H9 (cell line): ENCODE data around the gene BMP8A. TPM values are rescaled to one million over a fixed set of nuclear protein-coding genes. Genes with fewer than 3 reads are reported as not detected.

Experiments used
- DNase-seq: peaks from one replicate; pipeline ENCODE4 v3.0.0-alpha.2; 2017
- H2AFZ ChIP-seq: one replicate; pipeline ENCODE4 v1.6.1; 2013; ENCODE audit warnings: mild to moderate bottlenecking, low read length, control low read depth, moderate library complexity
- H2AK5ac ChIP-seq: 2 replicates; pipeline ENCODE4 v1.6.1; 2013; ENCODE audit warnings: low read length, control low read depth, mixed read lengths; ENCODE audit not compliant: insufficient read length
- H2BK120ac ChIP-seq: one replicate; pipeline ENCODE4 v1.6.1; 2013; ENCODE audit warnings: low read depth, mild to moderate bottlenecking, low read length, control low read depth, inconsistent platforms; ENCODE audit not compliant: poor library complexity, severe bottlenecking
- H2BK12ac ChIP-seq: 2 replicates; pipeline ENCODE4 v1.6.1; 2013; ENCODE audit warnings: low read length, control low read depth, mixed read lengths, low read depth; ENCODE audit not compliant: insufficient read length
- H2BK15ac ChIP-seq: 2 replicates; pipeline ENCODE4 v1.6.1; 2013; ENCODE audit warnings: low read depth, low read length, control low read depth
- H2BK20ac ChIP-seq: one replicate; pipeline ENCODE4 v1.6.1; 2013; ENCODE audit warnings: low read depth, mild to moderate bottlenecking, low read length, control low read depth, inconsistent platforms; ENCODE audit not compliant: poor library complexity, severe bottlenecking
- H2BK5ac ChIP-seq: 2 replicates; pipeline ENCODE4 v1.6.1; 2013; ENCODE audit warnings: low read length, control low read depth, mixed read lengths; ENCODE audit not compliant: insufficient read length
- H3K14ac ChIP-seq: 2 replicates; pipeline ENCODE4 v1.6.1; 2013; ENCODE audit warnings: low read length, control low read depth; ENCODE audit not compliant: insufficient read depth
- H3K18ac ChIP-seq: 2 replicates; pipeline ENCODE4 v1.6.1; 2013; ENCODE audit warnings: low read depth, mild to moderate bottlenecking, mixed read lengths, low read length, control low read depth; ENCODE audit not compliant: insufficient read length
- H3K23ac ChIP-seq: 2 replicates; pipeline ENCODE4 v1.6.1; 2013; ENCODE audit warnings: low read length, control low read depth, mixed read lengths, low read depth; ENCODE audit not compliant: insufficient read length
- H3K23me2 ChIP-seq: 2 replicates; pipeline ENCODE4 v1.6.1; 2013; ENCODE audit warnings: low read depth, mild to moderate bottlenecking, mixed read lengths, low read length, control low read depth; ENCODE audit not compliant: insufficient read length, poor library complexity, severe bottlenecking
- H3K27ac ChIP-seq: 2 replicates; pipeline ENCODE4 v1.5.1; 2013; ENCODE audit warnings: low read length, control low read depth, mixed read lengths, low read depth; ENCODE audit not compliant: insufficient read length
- H3K27me3 ChIP-seq: 2 replicates; pipeline ENCODE4 v1.6.1; 2013; ENCODE audit warnings: low read length, control low read depth, inconsistent platforms; ENCODE audit not compliant: insufficient read depth
- H3K4ac ChIP-seq: 2 replicates; pipeline ENCODE4 v1.6.1; 2013; ENCODE audit warnings: low read depth, mild to moderate bottlenecking, control low read depth, inconsistent platforms, low read length, moderate library complexity
- H3K4me1 ChIP-seq: 2 replicates; pipeline ENCODE4 v1.6.1; 2013; ENCODE audit warnings: low read length, control low read depth, inconsistent platforms; ENCODE audit not compliant: insufficient read depth
- H3K4me2 ChIP-seq: 2 replicates; pipeline ENCODE4 v1.6.1; 2013; ENCODE audit warnings: low read length, control low read depth, mixed read lengths; ENCODE audit not compliant: insufficient read length, insufficient read depth
- H3K56ac ChIP-seq: 2 replicates; pipeline ENCODE4 v1.6.1; 2013; ENCODE audit warnings: low read depth, mild to moderate bottlenecking, mixed read lengths, low read length, control low read depth; ENCODE audit not compliant: insufficient read length
- H3K79me1 ChIP-seq: 2 replicates; pipeline ENCODE4 v1.6.1; 2013; ENCODE audit warnings: low read depth, mild to moderate bottlenecking, moderate library complexity, low read length, control low read depth, inconsistent platforms; ENCODE audit not compliant: insufficient read depth, poor library complexity, severe bottlenecking
- H3K79me2 ChIP-seq: 2 replicates; pipeline ENCODE4 v1.6.1; 2013; ENCODE audit warnings: low read length, control low read depth, inconsistent platforms; ENCODE audit not compliant: insufficient read depth
- H3K9ac ChIP-seq: 2 replicates; pipeline ENCODE4 v1.6.1; 2013; ENCODE audit warnings: low read length, control low read depth, mixed read lengths; ENCODE audit not compliant: insufficient read length; ENCODE audit errors: extremely low read depth
- H3K9me3 ChIP-seq: one replicate; pipeline ENCODE4 v1.6.1; 2013; ENCODE audit warnings: low read depth, low read length, inconsistent platforms; ENCODE audit not compliant: control insufficient read depth
- H3T11ph ChIP-seq: one replicate; pipeline ENCODE4 v1.6.1; 2013; ENCODE audit warnings: mild to moderate bottlenecking, low read length, control low read depth, inconsistent platforms
- H4K20me1 ChIP-seq: one replicate; pipeline ENCODE4 v1.6.1; 2013; ENCODE audit not compliant: control insufficient read depth, insufficient read length, insufficient read depth
- H4K5ac ChIP-seq: 2 replicates; pipeline ENCODE4 v1.6.1; 2013; ENCODE audit warnings: low read depth, mild to moderate bottlenecking, mixed read lengths, low read length, control low read depth; ENCODE audit not compliant: insufficient read length
- H4K8ac ChIP-seq: replicated peaks from 2 replicates; pipeline ENCODE4 v1.6.1; 2013; ENCODE audit warnings: low read length, control low read depth, mixed read lengths, low read depth; ENCODE audit not compliant: insufficient read length
- H4K91ac ChIP-seq: 2 replicates; pipeline ENCODE4 v1.6.1; 2013; ENCODE audit warnings: low read depth, mild to moderate bottlenecking, moderate library complexity, mixed read lengths, low read length, control low read depth; ENCODE audit not compliant: insufficient read length
- H3K27ac Mint-ChIP-seq, 3 experiments: 2 replicates in 2 of 3; 3 replicates in 1 of 3; pipeline ENCODE4 v1.8.0; 2020 to 2021; ENCODE audit warnings: mixed read lengths in 3 of 3, mild to moderate bottlenecking in 1 of 3, moderate library complexity in 1 of 3
- H3K27me3 Mint-ChIP-seq: 2 replicates; pipeline ENCODE4 v1.8.0; 2021; ENCODE audit warnings: low read depth, mild to moderate bottlenecking, moderate library complexity, mixed read lengths
- H3K36me3 Mint-ChIP-seq, 3 experiments: 2 replicates in 2 of 3; 3 replicates in 1 of 3; pipeline ENCODE4 v1.8.0; 2020 to 2021; ENCODE audit warnings: low read depth in 3 of 3, mixed read lengths in 3 of 3; ENCODE audit not compliant: insufficient read depth in 1 of 3
- H3K4me1 Mint-ChIP-seq, 2 experiments: 2 replicates each; pipeline ENCODE4 v1.8.0; 2020; ENCODE audit warnings: mixed read lengths in 2 of 2
- H3K4me3 Mint-ChIP-seq, 2 experiments: 2 replicates in 1 of 2; 3 replicates in 1 of 2; pipeline ENCODE4 v1.8.0; 2020 to 2021; ENCODE audit warnings: mild to moderate bottlenecking in 2 of 2, mixed read lengths in 2 of 2, moderate library complexity in 1 of 2
- H3K9me3 Mint-ChIP-seq, 2 experiments: 2 replicates in 1 of 2; 3 replicates in 1 of 2; pipeline ENCODE4 v1.8.0; 2020; ENCODE audit warnings: mild to moderate bottlenecking in 2 of 2, mixed read lengths in 2 of 2, moderate library complexity in 1 of 2
- WGBS: extraction: QIAGEN DNeasy Blood & Tissue Kit; methylation state at CpG from one replicate; pipeline ENCODE4 v1.1.7; 2013; ENCODE audit warnings: missing lambda C conversion rate, low lambda C conversion rate, mixed read lengths; ENCODE audit not compliant: insufficient read length; ENCODE audit errors: extremely low coverage; 5-methylcytosine and 5-hydroxymethylcytosine counted together
- total RNA-seq: library from RNA; stranded (reverse); gene quantifications from 2 replicates; pipeline ENCODE4 v1.2.1, GENCODE V29; 2021
- TF ChIP-seq, protein P1 (sequence below): fragments of 200-600 bp; sonication (generic); conservative IDR thresholded peaks from 3 replicates; pipeline ENCODE4 v1.8.0; 2021; ENCODE audit warnings: antibody characterized with exemption, mild to moderate bottlenecking

BMP8A gene
- total RNA-seq, 1 experiment from 2014 or later, result 0.52 TPM

GRCh38 chr1:39478126-39478915 is 13.1 kb upstream of the BMP8A start:
- H3K27ac ChIP-seq, result no peak overlapping the region
- DNase-seq, result no peak
- no peak overlapping the region for H3K56ac ChIP-seq
- no peaks in the 10 kb centered on the region for H3K79me2 ChIP-seq
- peak overlapping the region in 1 of 3 experiments; percentile 79; a peak in 3 of 7 replicates for H3K27ac Mint-ChIP-seq
- no peak overlapping the region for H4K8ac ChIP-seq
- no peak overlapping the region for H3K9ac ChIP-seq
- H3K4me1 ChIP-seq, result no peaks in the 10 kb centered on the region
- H3K4me1 Mint-ChIP-seq, result no peaks in the 10 kb centered on the region
- no peak overlapping the region for H2AK5ac ChIP-seq
- no peak overlapping the region for H2BK5ac ChIP-seq
- WGBS, result no CpG with 5 or more reads among the region's 5 CpGs
- no peak overlapping the region for H2BK20ac ChIP-seq
- no peak overlapping the region for H2AFZ ChIP-seq
- H3K23me2 ChIP-seq, result no peaks in the 10 kb centered on the region
- H3K4me3 Mint-ChIP-seq, result no peak overlapping the region
- no peak overlapping the region for H3K14ac ChIP-seq
- H2BK120ac ChIP-seq, result no peak overlapping the region
- H3K27me3 ChIP-seq, result no peaks in the 10 kb centered on the region
- H3K36me3 Mint-ChIP-seq, result peaks cover 31 to 58% (median 48%) of the 10 kb centered on the region in 3 experiments; a peak in 6 of 7 replicates
- H3K18ac ChIP-seq, result no peak overlapping the region
- no peak overlapping the region for H3K4me2 ChIP-seq
- no peaks in the 10 kb centered on the region for H4K20me1 ChIP-seq
- H3K27me3 Mint-ChIP-seq, result no peaks in the 10 kb centered on the region
- H3K79me1 ChIP-seq, result no peaks in the 10 kb centered on the region
- no peaks in the 10 kb centered on the region for H3K9me3 Mint-ChIP-seq
- H3T11ph ChIP-seq, result no peak overlapping the region
- H4K5ac ChIP-seq, result no peak overlapping the region
- H3K23ac ChIP-seq, result no peak overlapping the region
- H2BK12ac ChIP-seq, result no peak overlapping the region
- no peaks in the 10 kb centered on the region for H3K9me3 ChIP-seq
- no peak overlapping the region for H3K4ac ChIP-seq
- TF ChIP-seq, protein P1, sequence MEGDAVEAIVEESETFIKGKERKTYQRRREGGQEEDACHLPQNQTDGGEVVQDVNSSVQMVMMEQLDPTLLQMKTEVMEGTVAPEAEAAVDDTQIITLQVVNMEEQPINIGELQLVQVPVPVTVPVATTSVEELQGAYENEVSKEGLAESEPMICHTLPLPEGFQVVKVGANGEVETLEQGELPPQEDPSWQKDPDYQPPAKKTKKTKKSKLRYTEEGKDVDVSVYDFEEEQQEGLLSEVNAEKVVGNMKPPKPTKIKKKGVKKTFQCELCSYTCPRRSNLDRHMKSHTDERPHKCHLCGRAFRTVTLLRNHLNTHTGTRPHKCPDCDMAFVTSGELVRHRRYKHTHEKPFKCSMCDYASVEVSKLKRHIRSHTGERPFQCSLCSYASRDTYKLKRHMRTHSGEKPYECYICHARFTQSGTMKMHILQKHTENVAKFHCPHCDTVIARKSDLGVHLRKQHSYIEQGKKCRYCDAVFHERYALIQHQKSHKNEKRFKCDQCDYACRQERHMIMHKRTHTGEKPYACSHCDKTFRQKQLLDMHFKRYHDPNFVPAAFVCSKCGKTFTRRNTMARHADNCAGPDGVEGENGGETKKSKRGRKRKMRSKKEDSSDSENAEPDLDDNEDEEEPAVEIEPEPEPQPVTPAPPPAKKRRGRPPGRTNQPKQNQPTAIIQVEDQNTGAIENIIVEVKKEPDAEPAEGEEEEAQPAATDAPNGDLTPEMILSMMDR, result no peak
- no peak overlapping the region for H4K91ac ChIP-seq
- H2BK15ac ChIP-seq, result no peak overlapping the region
